ENCODE results near the gene MYT1.

Gene MYT1

GRCh38 chr20:64240243-64241015, 76.2 kb downstream of the MYT1 start:
- Histone ChIP-seq H3K9ac (ENCODE audit: low read length) (no peak overlapping the region), H3K4me3 (ENCODE audit: low read length) (no peak overlapping the region), H3K27ac (ENCODE audit: low read depth, low read length) (no peak overlapping the region), H3K27me3 (ENCODE audit: control insufficient read depth, insufficient read depth, low read length) (peaks cover 2% of the 10 kb centered on the region), H3K4me1 (ENCODE audit: control insufficient read depth, insufficient read depth, low read length) (no peaks in the 10 kb centered on the region), H3K36me3 (ENCODE audit: control insufficient read depth, insufficient read depth, low read length) (no peaks in the 10 kb centered on the region)

GRCh38 chr20:64241061-64241460, 76.8 kb downstream of the MYT1 start:
- Histone ChIP-seq H3K4me1 (ENCODE audit: control insufficient read depth, insufficient read depth, low read length) (no peaks in the 10 kb centered on the region), H3K9ac (ENCODE audit: low read length) (no peak overlapping the region), H3K36me3 (ENCODE audit: control insufficient read depth, insufficient read depth, low read length) (no peaks in the 10 kb centered on the region), H3K4me3 (ENCODE audit: low read length) (no peak overlapping the region), H3K27me3 (ENCODE audit: control insufficient read depth, insufficient read depth, low read length) (peaks cover 2% of the 10 kb centered on the region), H3K27ac (ENCODE audit: low read depth, low read length) (no peak overlapping the region)

GRCh38 chr20:64242003-64242796, 77.9 kb downstream of the MYT1 start:
- Histone ChIP-seq H3K36me3 (ENCODE audit: control insufficient read depth, insufficient read depth, low read length) (no peaks in the 10 kb centered on the region), H3K27me3 (ENCODE audit: control insufficient read depth, insufficient read depth, low read length) (peaks cover 2% of the 10 kb centered on the region), H3K27ac (ENCODE audit: low read depth, low read length) (no peak overlapping the region), H3K4me3 (ENCODE audit: low read length) (no peak overlapping the region), H3K4me1 (ENCODE audit: control insufficient read depth, insufficient read depth, low read length) (no peaks in the 10 kb centered on the region), H3K9ac (ENCODE audit: low read length) (no peak overlapping the region)

GRCh38 chr20:64242797-64243475, 78.7 kb downstream of the MYT1 start:
- Histone ChIP-seq H3K27ac (ENCODE audit: low read depth, low read length) (no peak overlapping the region), H3K4me1 (ENCODE audit: control insufficient read depth, insufficient read depth, low read length) (no peaks in the 10 kb centered on the region), H3K9ac (ENCODE audit: low read length) (no peak overlapping the region), H3K36me3 (ENCODE audit: control insufficient read depth, insufficient read depth, low read length) (no peaks in the 10 kb centered on the region), H3K27me3 (ENCODE audit: control insufficient read depth, insufficient read depth, low read length) (peaks cover 2% of the 10 kb centered on the region), H3K4me3 (ENCODE audit: low read length) (no peak overlapping the region)

GRCh38 chr20:64244281-64244805, 80.1 kb downstream of the MYT1 start:
- peaks cover 2% of the 10 kb centered on the region for H3K27me3 ChIP-seq (ENCODE audit: control insufficient read depth, insufficient read depth, low read length)
- no peak overlapping the region for H3K27ac ChIP-seq (ENCODE audit: low read depth, low read length)
- no peaks in the 10 kb centered on the region for H3K36me3 ChIP-seq (ENCODE audit: control insufficient read depth, insufficient read depth, low read length)
- H3K4me3 ChIP-seq (ENCODE audit: low read length) = no peak overlapping the region
- H3K9ac ChIP-seq (ENCODE audit: low read length) = no peak overlapping the region
- H3K4me1 ChIP-seq (ENCODE audit: control insufficient read depth, insufficient read depth, low read length) = no peaks in the 10 kb centered on the region

GRCh38 chr20:64244870-64245603, 80.8 kb downstream of the MYT1 start:
- Histone ChIP-seq H3K4me1 (ENCODE audit: control insufficient read depth, insufficient read depth, low read length) (no peaks in the 10 kb centered on the region), H3K9ac (ENCODE audit: low read length) (no peak overlapping the region), H3K27ac (ENCODE audit: low read depth, low read length) (no peak overlapping the region), H3K36me3 (ENCODE audit: control insufficient read depth, insufficient read depth, low read length) (no peaks in the 10 kb centered on the region), H3K27me3 (ENCODE audit: control insufficient read depth, insufficient read depth, low read length) (peaks cover 2% of the 10 kb centered on the region), H3K4me3 (ENCODE audit: low read length) (no peak overlapping the region)

- Histone ChIP-seq H3K36me3 (ENCODE audit: control insufficient read depth, insufficient read depth, low read length) (no peaks in the 10 kb centered on the region), H3K4me3 (ENCODE audit: low read length) (no peak overlapping the region), H3K4me1 (ENCODE audit: control insufficient read depth, insufficient read depth, low read length) (no peaks in the 10 kb centered on the region), H3K9ac (ENCODE audit: low read length) (no peak overlapping the region), H3K27ac (ENCODE audit: low read depth, low read length) (no peak overlapping the region), H3K27me3 (ENCODE audit: control insufficient read depth, insufficient read depth, low read length) (peaks cover 2% of the 10 kb centered on the region)
Observed at GRCh38 chr20:64245746-64246595, 81.7 kb downstream of the MYT1 start.

GRCh38 chr20:64246616-64247306, 82.5 kb downstream of the MYT1 start:
- no peaks in the 10 kb centered on the region for H3K36me3 ChIP-seq (ENCODE audit: control insufficient read depth, insufficient read depth, low read length)
- peaks cover 2% of the 10 kb centered on the region for H3K27me3 ChIP-seq (ENCODE audit: control insufficient read depth, insufficient read depth, low read length)
- no peak overlapping the region for H3K27ac ChIP-seq (ENCODE audit: low read depth, low read length)
- no peaks in the 10 kb centered on the region for H3K4me1 ChIP-seq (ENCODE audit: control insufficient read depth, insufficient read depth, low read length)
- H3K4me3 ChIP-seq (ENCODE audit: low read length) = no peak overlapping the region
- H3K9ac ChIP-seq (ENCODE audit: low read length) = no peak overlapping the region

GRCh38 chr20:64247307-64247618, 83.0 kb downstream of the MYT1 start:
- no peak overlapping the region for H3K27ac ChIP-seq (ENCODE audit: low read depth, low read length)
- no peaks in the 10 kb centered on the region for H3K36me3 ChIP-seq (ENCODE audit: control insufficient read depth, insufficient read depth, low read length)
- no peaks in the 10 kb centered on the region for H3K4me1 ChIP-seq (ENCODE audit: control insufficient read depth, insufficient read depth, low read length)
- H3K27me3 ChIP-seq (ENCODE audit: control insufficient read depth, insufficient read depth, low read length) = peaks cover 2% of the 10 kb centered on the region
- H3K4me3 ChIP-seq (ENCODE audit: low read length) = no peak overlapping the region
- H3K9ac ChIP-seq (ENCODE audit: low read length) = no peak overlapping the region

- Histone ChIP-seq H3K9ac (ENCODE audit: low read length) (no peak overlapping the region), H3K4me1 (ENCODE audit: control insufficient read depth, insufficient read depth, low read length) (no peaks in the 10 kb centered on the region), H3K36me3 (ENCODE audit: control insufficient read depth, insufficient read depth, low read length) (no peaks in the 10 kb centered on the region), H3K27me3 (ENCODE audit: control insufficient read depth, insufficient read depth, low read length) (peaks cover 2% of the 10 kb centered on the region), H3K4me3 (ENCODE audit: low read length) (no peak overlapping the region), H3K27ac (ENCODE audit: low read depth, low read length) (no peak overlapping the region)
Observed at GRCh38 chr20:64247970-64248841, 84.0 kb downstream of the MYT1 start.

Data from rectal smooth muscle tissue (tissue), 1 donor.